Measurements from ENCODE around the gene PGLYRP1.

The PGLYRP1 gene

GRCh38 chr19:46035986-46036743, 13.3 kb upstream of the PGLYRP1 start:
- WGBS (ENCODE audit: extremely low coverage, insufficient coverage, low lambda C conversion rate) = no CpG with 5 or more reads among the region's 13 CpGs
- Histone ChIP-seq H3K4me3 (ENCODE audit: low read length) (no peak overlapping the region), H3K4me1 (ENCODE audit: control insufficient read depth, low read depth, low read length) (no peaks in the 10 kb centered on the region), H4K8ac (ENCODE audit: low read depth, low read length) (no peak overlapping the region), H4K5ac (ENCODE audit: low read length) (no peak overlapping the region), H2BK15ac (replicated peaks; ENCODE audit: low read depth) (no peak overlapping the region), H3K36me3 (ENCODE audit: control insufficient read depth, insufficient read depth, low read length) (no peaks in the 10 kb centered on the region), H3K4ac (ENCODE audit: low read depth, low read length) (no peak overlapping the region), H2AK5ac (ENCODE audit: low read length) (no peak overlapping the region), H3K79me2 (ENCODE audit: control insufficient read depth, insufficient read depth, low read length) (no peaks in the 10 kb centered on the region), H2BK120ac (ENCODE audit: low read depth, low read length) (no peak overlapping the region), H3K56ac (ENCODE audit: low read length) (no peak overlapping the region), H3K23ac (ENCODE audit: low read length) (no peak overlapping the region), H3K4me2 (ENCODE audit: low read length) (no peak overlapping the region), H3K27ac (ENCODE audit: low read depth, low read length) (no peak overlapping the region), H3K9ac (ENCODE audit: low read length) (no peak overlapping the region), H3K79me1 (ENCODE audit: low read length) (no peaks in the 10 kb centered on the region), H2BK5ac (ENCODE audit: low read length) (no peak overlapping the region), H3K18ac (ENCODE audit: low read length) (no peak overlapping the region), H3K27me3 (ENCODE audit: insufficient read depth, low read length, poor library complexity) (no peaks in the 10 kb centered on the region)
- DNase-seq = no peak

DNA sequence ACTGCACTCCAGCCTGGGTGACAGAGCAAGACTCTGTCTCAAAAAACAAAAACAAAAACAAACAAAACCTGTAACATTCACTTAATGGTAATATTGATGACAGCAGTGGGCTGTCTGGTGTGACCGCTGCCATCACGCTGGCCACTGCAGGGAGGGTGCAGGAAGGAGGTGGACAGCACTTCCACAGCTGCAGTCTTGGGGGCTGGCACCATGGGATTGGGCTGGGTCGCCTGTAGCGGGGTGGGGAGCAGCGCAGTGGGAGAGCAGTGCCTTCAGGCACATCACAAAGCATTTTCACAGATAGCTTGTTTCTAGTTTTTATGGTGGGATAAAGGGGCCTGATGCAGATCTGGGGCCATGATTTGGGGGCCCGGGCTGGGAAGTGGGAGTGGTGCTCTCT, 12.7 kb upstream of the PGLYRP1 start:
- no peaks in the 10 kb centered on the region for H3K79me1 ChIP-seq (ENCODE audit: low read length)
- H3K27ac ChIP-seq (ENCODE audit: low read depth, low read length) = no peak overlapping the region
- H3K23ac ChIP-seq (ENCODE audit: low read length) = no peak overlapping the region
- no peak overlapping the region for H4K5ac ChIP-seq (ENCODE audit: low read length)
- no peak overlapping the region for H3K18ac ChIP-seq (ENCODE audit: low read length)
- H3K9ac ChIP-seq (ENCODE audit: low read length) = no peak overlapping the region
- H2BK15ac ChIP-seq (replicated peaks; ENCODE audit: low read depth) = no peak overlapping the region
- H3K79me2 ChIP-seq (ENCODE audit: control insufficient read depth, insufficient read depth, low read length) = no peaks in the 10 kb centered on the region
- H4K8ac ChIP-seq (ENCODE audit: low read depth, low read length) = no peak overlapping the region
- no peak overlapping the region for H2BK5ac ChIP-seq (ENCODE audit: low read length)
- no peak overlapping the region for H2BK120ac ChIP-seq (ENCODE audit: low read depth, low read length)
- no peaks in the 10 kb centered on the region for H3K27me3 ChIP-seq (ENCODE audit: insufficient read depth, low read length, poor library complexity)
- no peaks in the 10 kb centered on the region for H3K4me1 ChIP-seq (ENCODE audit: control insufficient read depth, low read depth, low read length)
- no peak for DNase-seq
- no peak overlapping the region for H3K4ac ChIP-seq (ENCODE audit: low read depth, low read length)
- H2AK5ac ChIP-seq (ENCODE audit: low read length) = no peak overlapping the region
- WGBS (ENCODE audit: extremely low coverage, insufficient coverage, low lambda C conversion rate) = no CpG with 5 or more reads among the region's 6 CpGs
- no peaks in the 10 kb centered on the region for H3K36me3 ChIP-seq (ENCODE audit: control insufficient read depth, insufficient read depth, low read length)
- H3K56ac ChIP-seq (ENCODE audit: low read length) = no peak overlapping the region
- no peak overlapping the region for H3K4me2 ChIP-seq (ENCODE audit: low read length)
- H3K4me3 ChIP-seq (ENCODE audit: low read length) = no peak overlapping the region

GRCh38 chr19:46033401-46033800, 10.5 kb upstream of the PGLYRP1 start:
- Histone ChIP-seq H3K9ac (ENCODE audit: low read length) (no peak overlapping the region), H3K79me1 (ENCODE audit: low read length) (no peaks in the 10 kb centered on the region), H3K27ac (ENCODE audit: low read depth, low read length) (no peak overlapping the region), H2BK15ac (replicated peaks; ENCODE audit: low read depth) (no peak overlapping the region), H2BK120ac (ENCODE audit: low read depth, low read length) (no peak overlapping the region), H3K4me3 (ENCODE audit: low read length) (no peak overlapping the region), H3K27me3 (ENCODE audit: insufficient read depth, low read length, poor library complexity) (no peaks in the 10 kb centered on the region), H3K18ac (ENCODE audit: low read length) (no peak overlapping the region), H2AK5ac (ENCODE audit: low read length) (no peak overlapping the region), H3K79me2 (ENCODE audit: control insufficient read depth, insufficient read depth, low read length) (no peaks in the 10 kb centered on the region), H3K4me2 (ENCODE audit: low read length) (no peak overlapping the region), H3K23ac (ENCODE audit: low read length) (no peak overlapping the region), H3K36me3 (ENCODE audit: control insufficient read depth, insufficient read depth, low read length) (no peaks in the 10 kb centered on the region), H4K8ac (ENCODE audit: low read depth, low read length) (no peak overlapping the region), H4K5ac (ENCODE audit: low read length) (no peak overlapping the region), H3K4ac (ENCODE audit: low read depth, low read length) (no peak overlapping the region), H3K4me1 (ENCODE audit: control insufficient read depth, low read depth, low read length) (no peaks in the 10 kb centered on the region), H3K56ac (ENCODE audit: low read length) (no peak overlapping the region), H2BK5ac (ENCODE audit: low read length) (no peak overlapping the region)
- WGBS (ENCODE audit: extremely low coverage, insufficient coverage, low lambda C conversion rate) = no CpG with 5 or more reads among the region's 11 CpGs
- no peak for DNase-seq

- H3K18ac ChIP-seq (ENCODE audit: low read length) = no peak overlapping the region
- H2BK15ac ChIP-seq (replicated peaks; ENCODE audit: low read depth) = no peak overlapping the region
- H3K23ac ChIP-seq (ENCODE audit: low read length) = no peak overlapping the region
- no peak overlapping the region for H3K4ac ChIP-seq (ENCODE audit: low read depth, low read length)
- H3K79me2 ChIP-seq (ENCODE audit: control insufficient read depth, insufficient read depth, low read length) = no peaks in the 10 kb centered on the region
- no peak overlapping the region for H4K5ac ChIP-seq (ENCODE audit: low read length)
- no peak overlapping the region for H3K9ac ChIP-seq (ENCODE audit: low read length)
- H2BK5ac ChIP-seq (ENCODE audit: low read length) = no peak overlapping the region
- DNase-seq = no peak
- no CpG with 5 or more reads among the region's 3 CpGs for WGBS (ENCODE audit: extremely low coverage, insufficient coverage, low lambda C conversion rate)
- H3K56ac ChIP-seq (ENCODE audit: low read length) = no peak overlapping the region
- H3K79me1 ChIP-seq (ENCODE audit: low read length) = no peaks in the 10 kb centered on the region
- no peak overlapping the region for H2AK5ac ChIP-seq (ENCODE audit: low read length)
- no peak overlapping the region for H3K27ac ChIP-seq (ENCODE audit: low read depth, low read length)
- H3K4me3 ChIP-seq (ENCODE audit: low read length) = no peak overlapping the region
- H2BK120ac ChIP-seq (ENCODE audit: low read depth, low read length) = no peak overlapping the region
- H3K36me3 ChIP-seq (ENCODE audit: control insufficient read depth, insufficient read depth, low read length) = no peaks in the 10 kb centered on the region
- no peak overlapping the region for H3K4me2 ChIP-seq (ENCODE audit: low read length)
- no peaks in the 10 kb centered on the region for H3K27me3 ChIP-seq (ENCODE audit: insufficient read depth, low read length, poor library complexity)
- H3K4me1 ChIP-seq (ENCODE audit: control insufficient read depth, low read depth, low read length) = no peaks in the 10 kb centered on the region
- no peak overlapping the region for H4K8ac ChIP-seq (ENCODE audit: low read depth, low read length)
Observed at GRCh38 chr19:46032597-46033025, 9.8 kb upstream of the PGLYRP1 start.

- Histone ChIP-seq H3K36me3 (ENCODE audit: control insufficient read depth, insufficient read depth, low read length) (no peaks in the 10 kb centered on the region), H2BK5ac (ENCODE audit: low read length) (no peak overlapping the region), H3K27me3 (ENCODE audit: insufficient read depth, low read length, poor library complexity) (no peaks in the 10 kb centered on the region), H2BK120ac (ENCODE audit: low read depth, low read length) (no peak overlapping the region), H3K4me1 (ENCODE audit: control insufficient read depth, low read depth, low read length) (no peaks in the 10 kb centered on the region), H3K27ac (ENCODE audit: low read depth, low read length) (no peak overlapping the region), H3K4ac (ENCODE audit: low read depth, low read length) (no peak overlapping the region), H3K56ac (ENCODE audit: low read length) (no peak overlapping the region), H4K5ac (ENCODE audit: low read length) (no peak overlapping the region), H4K8ac (ENCODE audit: low read depth, low read length) (no peak overlapping the region), H2BK15ac (replicated peaks; ENCODE audit: low read depth) (no peak overlapping the region), H3K18ac (ENCODE audit: low read length) (no peak overlapping the region), H3K23ac (ENCODE audit: low read length) (no peak overlapping the region), H3K79me1 (ENCODE audit: low read length) (no peaks in the 10 kb centered on the region), H3K79me2 (ENCODE audit: control insufficient read depth, insufficient read depth, low read length) (no peaks in the 10 kb centered on the region), H3K4me2 (ENCODE audit: low read length) (no peak overlapping the region), H3K9ac (ENCODE audit: low read length) (no peak overlapping the region), H2AK5ac (ENCODE audit: low read length) (no peak overlapping the region), H3K4me3 (ENCODE audit: low read length) (no peak overlapping the region)
- no peak for DNase-seq
- WGBS (ENCODE audit: extremely low coverage, insufficient coverage, low lambda C conversion rate) = no CpG with 5 or more reads among the region's 5 CpGs
Observed at GRCh38 chr19:46031781-46032596, 9.1 kb upstream of the PGLYRP1 start.

Data from mesendoderm (in vitro differentiated cells).